ENCODE results near the gene FREM1.

- TF ChIP-seq CTCF (IDR thresholded peaks at IDR 0.05) = no peak
- no peak for TF ChIP-seq POLR2A (IDR thresholded peaks at IDR 0.05)
Observed at GRCh38 chr9:14887149-14887548, 23.1 kb downstream of the FREM1 start.
